GM04503 (cell line): ENCODE results near the gene MYO1E.

ENCODE experiments used
- DNase-seq: peaks from one replicate; pipeline ENCODE4 v3.0.0-alpha.2; 2012; ENCODE audit warnings: low read depth

Gene MYO1E

DNA sequence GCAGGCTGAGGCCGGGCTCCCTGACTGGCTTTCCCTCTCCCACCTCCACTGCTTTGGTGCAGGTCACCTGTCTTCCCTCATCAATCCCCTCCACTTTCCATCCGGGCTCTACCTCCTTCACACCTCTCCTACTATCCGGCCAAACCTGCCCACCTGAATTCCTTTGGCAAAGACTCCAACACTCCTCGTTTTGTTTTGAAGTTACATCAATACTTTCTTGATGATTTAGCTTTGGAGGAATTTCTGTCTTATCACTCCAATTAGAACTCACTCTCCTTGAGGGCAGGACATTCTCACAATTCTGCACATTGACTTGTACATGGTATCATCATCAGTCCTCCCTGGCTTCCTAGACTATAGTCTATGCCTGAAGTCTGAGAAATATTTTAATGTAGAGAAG, 145.7 kb downstream of the MYO1E start:
- DNase-seq = no peak

DNA sequence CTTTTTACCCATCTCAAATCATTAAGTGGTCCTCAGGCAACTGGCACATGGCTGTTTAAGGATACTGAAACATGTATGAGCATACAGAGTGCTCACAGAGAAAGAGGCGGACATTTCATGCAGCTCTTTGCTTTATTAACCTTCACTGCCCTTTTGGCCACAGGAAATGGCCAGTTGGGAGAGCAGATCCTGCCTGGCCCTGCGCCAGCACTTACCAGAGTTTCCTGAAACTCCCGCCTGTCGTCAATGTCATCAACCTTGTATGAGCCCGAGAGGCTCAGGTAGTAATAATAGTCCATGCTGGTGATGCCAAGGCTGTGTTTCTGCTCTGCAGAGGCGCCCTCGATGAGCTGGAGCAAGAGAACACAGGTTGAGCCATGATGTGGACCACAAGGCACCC, 148.2 kb downstream of the MYO1E start:
- no peak for DNase-seq

DNA sequence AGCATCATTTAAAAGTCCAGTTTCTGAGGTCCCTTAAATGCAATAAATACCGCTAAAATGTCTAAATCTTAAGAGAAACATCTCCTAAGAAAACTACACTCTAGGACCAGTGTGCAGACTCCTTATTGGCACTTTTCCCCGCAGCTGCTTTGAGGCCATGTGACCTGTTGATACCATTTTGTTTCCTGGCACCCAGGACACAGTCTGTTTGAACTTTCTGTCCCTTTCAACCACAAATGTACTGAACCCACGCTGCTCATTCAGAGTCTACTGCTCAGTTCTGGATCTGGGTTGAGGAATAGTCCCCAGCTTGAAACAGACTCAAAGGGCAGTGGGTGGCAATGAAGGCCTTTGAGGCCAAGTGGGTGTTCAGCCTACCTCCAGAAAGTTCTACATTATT, 148.9 kb downstream of the MYO1E start:
- DNase-seq = no peak

DNA sequence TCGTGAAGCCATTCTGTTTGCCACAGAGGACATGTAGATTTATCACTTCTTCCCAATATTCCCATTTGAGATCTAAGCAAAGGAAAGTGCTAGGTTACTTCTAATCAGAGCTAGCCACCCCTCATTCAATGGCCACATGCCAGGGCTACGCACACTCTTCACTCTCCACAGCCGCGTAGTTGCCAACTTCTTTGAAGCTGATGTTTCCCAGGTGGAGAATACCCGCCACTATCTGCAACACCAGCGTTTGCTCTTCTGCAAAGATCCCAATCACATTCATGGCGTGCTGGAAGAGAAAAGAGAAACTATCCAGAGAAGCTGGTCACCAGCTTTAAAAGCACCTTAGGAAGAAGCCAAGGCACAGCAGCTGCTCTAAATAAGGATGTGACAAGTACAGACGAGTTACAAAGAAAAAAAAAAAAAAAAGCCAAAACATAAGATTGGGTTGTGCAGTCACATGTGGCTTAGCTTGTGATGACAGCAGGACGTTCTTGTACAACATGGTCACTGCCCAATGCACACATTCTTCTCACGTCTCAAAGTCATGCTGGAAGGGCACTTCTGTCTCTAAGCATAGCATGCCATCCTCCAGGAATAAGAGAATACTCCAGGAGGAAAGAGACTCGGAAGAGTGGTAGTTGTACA, 149.6 kb downstream of the MYO1E start:
- DNase-seq = no peak

DNA sequence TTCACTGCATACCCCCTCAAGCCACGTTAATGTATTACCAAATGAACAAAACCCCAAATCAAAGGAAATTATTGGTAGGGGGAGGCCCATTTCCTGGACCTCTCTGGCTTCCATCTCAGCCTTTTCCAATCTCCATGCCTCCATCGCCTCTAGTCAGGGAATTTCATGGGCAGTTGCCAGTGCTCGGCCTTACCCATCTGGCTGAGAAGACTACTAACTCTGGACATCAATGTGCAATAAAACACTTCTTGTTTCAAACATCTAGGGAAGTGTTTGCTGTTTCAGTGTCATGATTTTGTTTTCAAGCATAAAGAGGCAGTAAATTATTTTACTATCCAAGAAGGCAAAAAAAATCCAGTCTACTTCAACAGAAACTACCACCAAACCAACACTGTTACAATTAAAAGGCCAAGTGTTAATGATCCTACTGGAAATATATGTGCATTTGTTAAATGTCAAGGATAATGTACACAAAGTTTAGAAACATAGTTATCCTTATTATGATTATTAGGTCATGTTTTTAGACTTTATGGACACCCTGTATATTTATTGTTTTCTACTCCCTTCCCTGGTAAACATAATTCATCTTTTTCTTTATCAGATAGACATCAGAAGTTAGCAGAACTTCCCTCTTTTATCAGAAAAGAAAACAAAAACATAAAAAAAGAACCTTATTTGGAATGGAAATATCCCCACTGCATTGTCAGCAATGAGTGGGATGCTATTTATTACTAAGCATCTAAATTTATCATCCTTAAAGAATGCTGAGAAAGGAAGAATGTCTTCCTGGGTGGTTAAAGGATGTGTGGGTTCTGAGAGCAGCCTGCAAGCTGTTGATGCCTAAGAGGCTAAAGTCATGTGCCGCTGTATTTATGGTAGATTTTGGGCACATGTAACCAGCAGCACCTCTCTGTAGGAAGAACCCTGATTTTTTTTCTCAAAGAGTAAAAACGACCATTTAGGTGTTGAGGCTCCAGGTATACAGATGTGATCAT, 150.9 kb downstream of the MYO1E start:
- DNase-seq = peak; percentile 74

DNA sequence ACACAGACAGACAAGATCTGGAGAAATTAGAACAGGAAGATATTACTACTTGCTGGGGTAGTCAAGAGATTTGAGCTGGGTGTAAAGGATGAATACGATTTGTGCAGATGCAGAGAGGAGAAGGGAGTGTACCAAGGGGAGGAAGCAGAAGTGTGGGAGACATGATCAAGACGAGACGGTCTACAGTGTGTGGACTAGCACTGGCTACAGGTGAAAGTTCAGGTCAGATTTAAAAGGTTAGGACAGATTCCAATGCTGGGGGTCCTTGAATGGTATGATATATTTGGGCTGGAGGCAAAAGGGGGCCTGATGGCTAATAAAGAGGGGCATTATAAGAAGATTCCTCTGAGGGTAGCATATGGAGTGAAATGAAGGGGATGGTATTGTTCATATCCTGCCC, 154.0 kb downstream of the MYO1E start:
- no peak for DNase-seq

DNA sequence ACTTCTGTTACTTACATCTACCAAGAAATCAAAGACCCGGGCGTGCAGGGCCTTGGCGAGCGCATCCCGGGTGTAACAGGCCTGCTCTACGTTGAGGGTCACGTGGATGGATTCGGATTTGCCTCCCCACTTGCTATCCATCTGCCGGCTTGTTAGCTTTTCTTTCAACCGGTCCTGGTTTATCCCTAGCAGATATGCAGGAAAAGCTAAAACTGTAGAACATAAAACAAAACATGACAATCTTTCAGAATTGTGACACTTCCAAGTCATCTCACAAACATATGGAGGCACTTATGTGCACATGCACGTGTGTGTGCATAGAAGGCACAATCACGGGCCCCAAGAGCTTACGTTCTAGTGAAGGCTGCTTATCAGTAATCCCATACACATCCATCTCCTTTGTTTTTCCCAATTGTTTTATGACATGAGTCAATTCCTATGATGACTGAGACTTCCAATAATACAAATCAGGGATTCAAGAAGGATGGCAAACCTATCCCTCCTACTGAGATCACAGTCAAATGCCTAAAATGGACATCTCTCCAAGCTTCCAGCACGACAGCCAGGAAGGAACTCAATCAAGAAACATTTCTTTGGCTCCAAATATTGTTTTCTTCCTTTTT, 154.7 kb downstream of the MYO1E start:
- DNase-seq = no peak

DNA sequence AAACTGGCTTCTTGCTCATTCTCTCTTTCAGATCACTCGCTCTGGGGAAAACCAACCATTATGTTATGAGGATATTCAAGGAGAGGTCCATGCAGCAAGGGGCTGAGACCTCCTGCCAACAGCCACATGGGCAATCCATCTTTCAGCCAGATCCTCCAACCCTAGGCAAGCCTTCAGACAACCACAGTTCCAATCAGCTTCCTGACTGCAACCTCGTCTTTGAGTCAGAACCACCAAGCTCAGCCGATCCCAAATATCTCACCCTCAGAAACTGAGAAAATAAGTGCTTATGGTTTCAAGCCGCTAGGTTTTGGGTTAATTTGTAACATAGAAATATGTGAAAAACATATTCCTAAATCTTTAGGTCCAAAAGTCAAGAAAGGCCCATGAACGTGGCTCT, 155.8 kb downstream of the MYO1E start:
- no peak for DNase-seq

DNA sequence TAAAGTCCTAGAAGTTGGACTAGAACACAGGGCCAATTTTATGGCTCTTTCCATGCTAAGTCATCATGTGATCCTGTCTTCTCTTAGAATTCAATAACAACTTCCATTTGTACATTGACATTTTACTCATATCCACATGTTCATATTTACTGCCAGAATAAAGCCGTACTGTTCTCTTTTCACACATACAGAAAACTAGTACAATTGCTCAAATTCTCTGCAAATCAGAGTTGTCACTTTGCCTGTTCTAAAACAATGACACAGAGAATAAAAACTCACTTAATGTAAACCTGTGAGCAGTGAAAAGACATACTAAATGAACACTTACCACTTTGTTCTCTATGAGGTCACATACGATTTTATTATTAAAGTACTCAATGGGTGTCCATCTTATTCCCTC, 162.5 kb downstream of the MYO1E start:
- DNase-seq = no peak

DNA sequence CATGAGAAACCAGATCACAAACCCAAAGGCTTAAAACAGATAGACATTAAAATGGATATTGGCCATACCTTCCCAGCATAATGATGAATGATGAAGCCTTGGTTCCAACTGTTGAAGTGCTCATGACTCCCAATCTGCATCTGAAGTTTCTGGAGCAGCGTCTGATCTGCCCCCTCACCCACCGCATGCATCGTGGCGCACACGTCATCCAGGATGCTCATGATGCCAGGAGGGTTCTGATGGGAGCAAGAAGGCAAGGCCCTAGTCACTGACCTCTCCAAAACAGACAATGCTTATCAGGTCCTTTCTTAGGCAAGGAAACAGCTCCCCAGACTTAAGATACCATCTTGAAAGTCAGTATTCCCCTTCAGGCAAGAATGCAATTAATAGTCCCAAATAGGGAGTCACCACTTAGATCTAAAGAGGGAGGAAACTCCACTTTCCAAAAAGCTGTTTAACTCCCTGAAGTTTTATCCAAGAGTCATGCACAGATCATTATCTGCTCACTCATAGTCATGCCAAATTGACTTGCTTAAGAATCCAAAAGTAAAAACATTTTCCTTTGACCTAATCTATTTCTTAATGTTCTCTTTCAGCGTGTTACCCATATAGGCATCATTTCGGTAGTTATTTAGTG, 163.9 kb downstream of the MYO1E start:
- DNase-seq = no peak

DNA sequence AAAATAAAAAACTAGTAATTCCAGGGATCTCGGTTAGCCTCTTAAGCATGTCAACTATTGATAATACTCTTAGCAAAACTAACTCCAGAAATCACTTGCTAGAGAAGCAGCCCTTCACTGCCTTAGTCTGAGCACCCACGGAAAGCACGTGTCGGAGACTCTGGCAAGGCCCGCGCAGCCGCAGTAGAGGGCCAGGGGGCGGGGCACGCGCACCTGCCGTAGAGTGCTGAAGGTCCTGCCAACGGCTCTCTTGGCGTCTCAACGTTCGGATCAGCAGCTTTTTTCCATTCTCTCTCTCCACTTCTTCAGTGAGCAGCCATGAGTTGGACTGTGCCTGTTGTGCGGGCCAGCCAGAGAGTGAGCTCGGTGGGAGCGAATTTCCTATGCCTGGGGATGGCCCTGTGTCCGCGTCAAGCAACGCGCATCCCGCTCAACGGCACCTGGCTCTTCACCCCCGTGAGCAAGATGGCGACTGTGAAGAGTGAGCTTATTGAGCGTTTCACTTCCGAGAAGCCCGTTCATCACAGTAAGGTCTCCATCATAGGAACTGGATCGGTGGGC, 166.0 kb downstream of the MYO1E start, which contains the start of gene LDHAL6B:
LDHAL6B (plus strand) TSS at position 221 of the 561 bp plus-strand sequence; CDS start at position 319, 98 bp downstream.
- no peak for DNase-seq

DNA sequence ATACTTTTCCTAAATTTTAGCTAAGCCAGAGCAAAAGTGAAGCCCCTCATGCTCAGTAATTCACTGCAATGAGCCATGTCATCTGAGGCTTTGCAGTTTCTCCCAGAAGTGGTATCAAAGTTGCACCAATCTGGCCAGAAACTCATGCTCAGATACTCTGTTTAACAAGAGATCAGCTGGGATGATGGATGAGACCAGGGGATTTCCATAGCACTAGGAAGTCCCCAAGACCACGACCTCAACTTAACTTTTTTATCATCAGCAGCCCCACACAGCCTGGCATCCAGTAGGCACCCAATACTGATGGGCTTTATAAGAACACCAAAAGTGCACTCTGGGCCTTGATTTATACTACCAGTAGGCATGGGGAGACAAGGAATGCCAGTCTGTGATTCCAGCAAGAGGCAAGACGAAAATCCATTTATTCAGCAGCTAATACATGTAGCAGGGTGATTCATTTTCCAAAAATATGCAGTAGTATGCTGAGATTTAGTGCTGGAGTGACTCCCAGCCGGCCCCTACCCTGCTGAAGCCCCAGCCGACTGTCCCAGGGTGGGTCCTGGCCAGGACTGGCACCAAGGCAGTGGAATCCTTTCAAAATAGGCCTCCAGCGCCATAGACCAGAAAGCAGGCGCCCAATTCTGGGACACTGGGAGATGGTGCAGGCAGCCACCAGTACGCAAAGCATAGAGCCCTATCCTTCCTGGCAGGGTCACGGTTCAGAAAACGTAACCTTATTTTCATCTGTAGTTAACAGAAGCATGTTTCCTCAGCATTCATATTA, 166.6 kb downstream of the MYO1E start:
- DNase-seq = no peak

DNA sequence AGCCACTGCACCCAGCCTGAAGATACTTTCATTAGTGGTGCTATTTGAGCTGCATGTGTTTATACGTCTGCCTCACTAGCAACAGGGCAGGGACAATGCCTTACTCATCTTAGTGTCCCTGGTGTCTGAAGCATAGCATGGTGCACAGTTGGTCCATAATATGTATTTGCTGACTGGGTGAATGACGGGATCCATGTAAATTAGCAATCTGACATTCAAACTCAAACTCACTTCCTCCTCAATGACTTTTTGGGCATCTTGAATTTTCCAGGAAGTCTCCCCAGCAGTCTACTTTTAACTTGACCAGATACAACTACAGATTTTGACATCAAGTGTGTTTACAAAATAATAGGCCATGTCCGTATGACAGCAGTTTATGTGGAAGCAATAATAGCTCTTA, 169.0 kb downstream of the MYO1E start:
- DNase-seq = no peak

DNA sequence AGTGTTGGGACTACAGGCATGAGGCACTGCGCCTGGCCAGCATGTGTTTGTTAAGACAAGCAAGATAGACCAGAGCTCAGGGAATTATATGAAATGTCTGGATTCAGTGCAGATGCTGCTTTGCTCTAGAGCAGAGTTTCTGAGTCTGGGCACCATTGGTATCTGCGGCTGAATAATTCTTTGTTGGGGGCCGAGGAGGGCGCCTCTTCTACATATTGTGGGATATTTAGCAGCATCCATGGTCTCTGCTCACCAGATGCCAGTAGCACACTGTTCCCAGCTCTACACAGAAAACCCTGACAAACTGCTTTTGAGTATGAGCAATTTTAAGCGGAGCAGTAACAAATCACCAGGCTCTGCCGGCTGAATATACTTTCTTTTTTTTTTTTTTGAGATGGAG, 169.7 kb downstream of the MYO1E start:
- DNase-seq = no peak

DNA sequence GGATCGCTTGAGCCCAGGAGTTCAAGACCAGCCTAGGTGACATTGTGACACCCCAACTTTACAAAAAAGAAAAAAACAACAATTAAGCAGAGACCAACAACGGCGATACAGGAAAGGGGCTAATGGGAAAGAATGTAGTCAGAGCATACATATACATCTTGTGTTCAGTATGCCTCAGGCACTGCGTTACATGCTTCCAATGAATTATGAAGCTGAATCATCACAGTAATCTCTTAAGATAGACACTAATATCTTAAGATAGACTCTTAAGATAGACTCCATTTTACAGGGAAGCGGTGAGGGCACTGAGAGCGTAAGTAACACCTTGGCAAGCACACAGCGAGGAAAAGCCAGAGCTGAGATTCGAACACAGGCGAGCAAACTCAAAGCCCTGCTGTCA, 172.1 kb downstream of the MYO1E start:
- DNase-seq = no peak

DNA sequence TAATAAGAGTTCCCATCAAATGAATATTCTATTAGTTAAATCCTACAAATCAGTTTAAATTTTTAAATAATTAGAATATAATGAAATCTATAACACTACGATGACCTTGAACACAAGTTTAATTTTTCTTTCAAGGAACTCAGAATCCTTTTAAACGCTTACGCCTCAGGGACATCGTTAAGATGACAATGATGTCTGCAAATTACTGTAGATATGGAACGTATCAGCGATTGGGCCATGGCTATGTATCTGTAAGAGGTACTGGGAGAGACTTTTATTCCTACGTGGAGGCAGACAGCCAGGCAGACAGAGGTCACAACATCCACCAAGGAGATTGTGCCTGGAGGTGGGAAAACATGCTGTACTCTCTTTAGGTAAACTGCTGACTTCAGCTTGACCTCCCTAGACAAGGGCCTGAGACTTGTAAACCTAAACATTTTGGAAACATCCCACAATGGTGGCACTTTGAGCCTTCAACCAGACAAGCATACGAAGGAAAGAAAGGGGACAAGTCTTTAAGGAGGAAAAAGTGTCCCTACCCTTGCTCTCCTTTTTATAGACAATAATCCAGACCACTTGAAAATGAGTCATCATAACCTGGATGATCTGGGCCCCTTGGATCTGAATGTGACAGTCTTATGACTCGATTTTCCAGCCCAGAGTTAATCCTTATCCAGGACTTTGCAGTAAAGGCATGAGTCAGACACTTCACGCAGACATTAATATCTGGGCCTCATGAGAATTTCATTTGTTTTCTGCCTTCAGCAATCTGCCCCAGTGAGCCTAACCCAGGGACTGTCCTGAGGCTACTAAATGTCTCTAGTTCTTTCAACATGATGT, 172.8 kb downstream of the MYO1E start:
- DNase-seq = no peak

DNA sequence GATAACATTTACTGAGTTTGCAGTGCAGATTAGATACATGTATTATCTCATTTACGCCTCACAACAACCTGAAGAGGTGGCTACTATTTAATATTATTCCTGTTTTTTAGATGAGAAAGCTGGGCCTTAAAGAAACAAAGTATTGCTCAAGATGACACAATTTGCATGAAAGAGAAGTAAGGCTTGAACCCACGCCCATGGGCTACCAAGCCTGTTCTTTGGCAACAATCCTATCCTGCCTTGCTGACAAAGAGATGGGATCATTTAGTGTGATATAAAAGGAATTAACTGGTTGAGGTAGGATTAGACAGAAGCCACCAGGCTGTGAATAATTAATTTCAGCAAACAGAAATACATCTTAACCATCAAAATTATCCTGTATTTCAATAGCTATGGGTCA, 175.2 kb downstream of the MYO1E start:
- DNase-seq = no peak

DNA sequence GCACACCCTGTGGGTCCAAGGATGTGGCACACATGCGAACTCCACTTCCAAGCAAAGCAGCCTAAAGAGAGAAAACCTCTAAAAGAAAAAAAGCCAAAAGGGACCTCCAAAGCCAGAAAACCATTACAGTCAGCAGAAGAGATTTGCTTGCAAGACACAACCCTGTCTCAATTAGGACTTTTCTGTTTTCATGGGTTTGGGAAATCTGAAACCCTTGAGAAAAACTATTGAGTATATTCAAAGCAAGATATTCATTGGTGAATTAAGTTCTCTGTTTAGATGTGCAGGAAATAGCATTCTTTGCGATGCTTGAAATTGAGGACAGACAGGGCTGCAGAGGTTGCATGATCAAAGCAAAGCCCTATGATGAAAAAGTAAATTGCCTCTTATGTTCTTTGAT, 176.3 kb downstream of the MYO1E start:
- DNase-seq = no peak

DNA sequence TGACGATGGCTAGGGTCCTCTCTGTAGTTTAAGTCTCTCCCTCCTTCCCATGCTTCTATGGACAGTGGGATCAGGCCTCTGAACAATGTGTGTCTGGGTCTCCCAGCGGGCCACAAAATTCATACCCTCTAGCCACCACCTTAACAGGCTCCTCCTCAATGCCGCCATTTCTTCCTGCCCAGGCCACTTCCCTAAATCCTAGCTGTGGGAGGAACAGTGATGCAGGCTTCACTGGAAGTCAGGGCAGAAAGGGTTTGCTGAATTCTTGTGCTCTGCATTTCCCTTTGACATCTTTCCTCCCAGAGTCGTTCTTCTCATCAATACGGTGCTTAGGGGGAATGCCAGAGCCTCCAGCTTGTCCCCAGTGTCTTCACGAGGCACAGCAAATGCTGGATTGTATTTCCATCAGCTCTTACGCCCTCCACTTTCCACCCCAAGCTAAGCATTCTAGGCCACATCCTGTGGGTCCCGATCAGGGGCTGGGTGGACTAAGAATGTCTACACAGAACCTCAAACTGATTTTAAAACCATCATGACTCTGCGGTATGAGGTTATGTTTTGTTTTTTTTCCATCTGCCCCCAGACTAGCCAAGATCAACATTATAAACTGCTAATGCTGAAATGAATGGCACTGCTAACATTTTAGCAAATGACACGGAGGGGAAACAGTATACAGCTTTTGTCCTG, 177.9 kb downstream of the MYO1E start:
- no peak for DNase-seq

DNA sequence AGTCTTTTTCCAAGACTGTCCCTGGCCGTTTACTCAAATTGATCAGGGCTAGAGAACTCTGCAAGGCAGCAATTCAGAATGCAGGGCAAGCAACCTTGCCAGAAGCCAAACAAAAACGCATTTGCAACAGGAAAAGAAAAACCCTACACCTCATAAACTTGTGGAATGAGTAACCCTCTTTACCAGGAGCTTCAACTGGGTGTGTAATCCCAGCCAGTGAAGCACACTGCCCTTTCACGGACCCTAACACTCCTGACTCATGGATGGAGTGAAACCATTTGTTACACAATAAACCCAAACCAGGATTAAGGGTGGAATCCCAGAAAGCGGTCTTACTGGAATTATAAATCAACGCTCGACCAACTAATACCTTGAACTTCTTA, 180.8 kb downstream of the MYO1E start:
- DNase-seq = peak; percentile 90
